Subcutaneous adipose tissue (tissue), 4 donors: ENCODE data around the gene NACA2. TPM values are rescaled to one million over a fixed set of nuclear protein-coding genes. Genes with fewer than 3 reads are reported as not detected.

Experiments
- total RNA-seq, 4 donors: library from RNA; depleted of rRNA; stranded (reverse); fragments of >200 nt; gene quantifications; one replicate each; pipeline ENCODE4 v1.1.0, GENCODE V29; 2016
- TF ChIP-seq, protein P1 (sequence below): fragments of 450-650 bp; IDR thresholded peaks from one replicate; pipeline ENCODE4 v1.5.1; 2016; ENCODE audit warnings: low read depth, mild to moderate bottlenecking, control low read depth, antibody characterized with exemption, moderate library complexity

Gene NACA2
- total RNA-seq, 4 donors from 2014 or later: not detected

DNA sequence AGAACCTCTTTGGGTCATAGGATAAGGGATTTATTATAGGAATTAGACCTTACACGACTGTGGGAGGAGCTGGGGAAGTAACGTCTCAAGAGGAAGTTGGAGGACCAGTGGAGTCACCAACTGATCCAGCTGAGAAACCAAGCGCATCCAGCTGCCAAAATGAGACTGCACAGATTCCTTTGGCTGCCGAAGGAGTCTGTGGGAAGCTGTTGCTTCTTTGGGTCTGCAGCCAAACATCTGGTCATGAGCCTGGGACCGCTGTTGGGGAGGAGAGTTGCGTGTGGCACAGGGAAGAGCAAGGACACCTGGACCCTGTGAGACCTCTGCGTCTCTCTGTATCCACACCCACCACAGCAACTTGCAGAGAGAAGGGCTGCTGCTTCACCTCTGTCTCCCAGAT lies 2.4 kb upstream of the NACA2 start:
- TF ChIP-seq, protein P1, sequence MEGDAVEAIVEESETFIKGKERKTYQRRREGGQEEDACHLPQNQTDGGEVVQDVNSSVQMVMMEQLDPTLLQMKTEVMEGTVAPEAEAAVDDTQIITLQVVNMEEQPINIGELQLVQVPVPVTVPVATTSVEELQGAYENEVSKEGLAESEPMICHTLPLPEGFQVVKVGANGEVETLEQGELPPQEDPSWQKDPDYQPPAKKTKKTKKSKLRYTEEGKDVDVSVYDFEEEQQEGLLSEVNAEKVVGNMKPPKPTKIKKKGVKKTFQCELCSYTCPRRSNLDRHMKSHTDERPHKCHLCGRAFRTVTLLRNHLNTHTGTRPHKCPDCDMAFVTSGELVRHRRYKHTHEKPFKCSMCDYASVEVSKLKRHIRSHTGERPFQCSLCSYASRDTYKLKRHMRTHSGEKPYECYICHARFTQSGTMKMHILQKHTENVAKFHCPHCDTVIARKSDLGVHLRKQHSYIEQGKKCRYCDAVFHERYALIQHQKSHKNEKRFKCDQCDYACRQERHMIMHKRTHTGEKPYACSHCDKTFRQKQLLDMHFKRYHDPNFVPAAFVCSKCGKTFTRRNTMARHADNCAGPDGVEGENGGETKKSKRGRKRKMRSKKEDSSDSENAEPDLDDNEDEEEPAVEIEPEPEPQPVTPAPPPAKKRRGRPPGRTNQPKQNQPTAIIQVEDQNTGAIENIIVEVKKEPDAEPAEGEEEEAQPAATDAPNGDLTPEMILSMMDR: no peak

GRCh38 chr17:61591930-61592329 lies 911 bp upstream of the NACA2 start:
- TF ChIP-seq, protein P1: no peak

DNA sequence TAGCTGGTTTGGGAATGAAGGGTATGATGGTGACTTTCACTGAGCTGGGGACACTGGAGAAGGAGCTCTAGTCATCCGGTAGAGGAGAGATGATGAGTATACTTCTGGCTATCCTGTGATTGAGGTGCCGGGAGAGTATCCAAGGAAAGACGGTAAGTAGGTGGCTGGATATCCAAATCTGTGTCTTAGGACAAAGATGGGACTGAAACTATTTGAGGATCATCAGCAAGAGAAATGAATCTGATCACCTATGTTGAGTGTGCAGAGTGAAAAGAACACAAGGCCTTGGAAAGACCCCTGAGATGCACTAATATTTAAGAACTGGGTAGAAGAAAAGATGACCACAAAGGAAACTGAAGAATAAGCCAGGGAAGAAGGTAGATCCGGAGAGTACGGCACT lies 1.0 kb downstream of the NACA2 start:
- TF ChIP-seq, protein P1: peak; percentile 78

DNA sequence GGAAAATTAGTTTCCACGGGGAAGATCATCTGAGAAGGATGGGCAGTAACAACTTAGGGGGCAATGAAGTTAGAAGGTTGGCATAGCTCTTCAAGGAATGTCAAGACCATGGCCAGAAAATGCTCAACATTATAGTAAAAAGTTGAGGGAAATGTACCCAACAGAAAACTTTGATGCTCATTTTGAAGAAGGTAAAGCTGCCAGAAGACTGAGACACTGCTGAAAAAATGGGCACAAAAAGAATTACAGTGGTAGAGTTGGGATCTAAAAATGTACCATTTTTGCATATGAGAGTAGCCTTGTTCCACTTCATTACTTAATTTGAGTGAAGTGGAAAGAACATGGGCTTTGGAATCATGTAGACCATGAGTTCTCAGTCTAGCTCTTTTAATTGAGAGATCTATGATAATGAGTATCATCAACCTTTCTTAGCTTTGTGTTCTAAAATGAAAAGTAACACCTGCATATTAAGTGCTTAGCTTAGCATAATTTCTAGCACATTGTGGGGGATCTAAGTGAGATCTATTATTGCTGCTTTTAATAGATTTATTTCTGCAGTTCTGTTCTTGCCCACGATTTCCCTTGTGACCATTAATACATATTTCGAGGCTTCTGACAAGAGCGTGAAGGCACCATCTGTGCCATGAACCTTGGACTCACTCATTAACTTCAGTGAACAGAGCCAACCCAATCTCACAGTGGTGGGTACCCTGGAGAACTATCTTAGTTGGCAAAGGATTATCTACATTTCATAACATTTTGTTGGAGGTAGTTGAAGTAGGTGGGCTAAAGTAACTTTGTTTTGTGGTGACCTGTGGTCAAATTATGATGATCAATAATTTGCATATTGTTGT lies 3.0 kb downstream of the NACA2 start:
- TF ChIP-seq, protein P1: peak; percentile 9

DNA sequence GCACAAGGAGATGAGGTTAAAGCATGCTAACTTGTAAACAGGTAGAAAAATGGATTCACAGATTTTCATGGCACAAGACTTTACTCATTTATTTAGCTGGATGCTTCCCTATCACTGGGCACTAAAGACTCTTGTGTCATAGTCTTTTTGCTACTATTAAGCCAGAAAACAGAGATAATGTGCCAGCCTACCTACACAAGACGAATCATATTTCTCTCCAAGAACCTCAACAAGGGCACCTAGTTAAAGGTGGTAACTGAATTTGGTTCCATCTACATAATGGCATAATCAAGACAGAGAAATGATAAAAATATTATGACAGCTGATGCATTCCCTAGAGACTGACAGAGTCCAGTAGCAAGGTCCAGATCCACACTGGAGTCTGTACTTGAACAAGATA lies 3.8 kb downstream of the NACA2 start:
- TF ChIP-seq, protein P1: no peak

DNA sequence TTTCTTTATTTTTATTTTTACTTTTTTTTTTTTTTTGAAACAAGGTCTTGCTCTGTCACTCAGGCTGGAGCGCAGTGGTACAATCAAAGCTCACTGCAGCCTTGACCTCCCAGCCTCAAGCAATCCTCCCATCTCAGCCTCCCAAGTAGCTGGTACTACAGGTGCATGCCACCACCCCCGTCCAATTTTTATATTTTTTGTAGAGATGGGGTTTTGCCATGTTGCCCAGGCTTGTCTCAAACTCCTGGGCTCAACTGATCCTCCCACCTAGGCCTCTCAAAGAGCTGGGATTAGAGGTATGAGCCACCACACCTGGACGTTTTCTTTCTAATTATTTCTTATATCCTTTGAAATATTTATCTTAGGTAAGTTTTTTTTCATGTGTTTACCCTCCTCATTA lies 4.4 kb downstream of the NACA2 start:
- TF ChIP-seq, protein P1: peak; percentile 99

DNA sequence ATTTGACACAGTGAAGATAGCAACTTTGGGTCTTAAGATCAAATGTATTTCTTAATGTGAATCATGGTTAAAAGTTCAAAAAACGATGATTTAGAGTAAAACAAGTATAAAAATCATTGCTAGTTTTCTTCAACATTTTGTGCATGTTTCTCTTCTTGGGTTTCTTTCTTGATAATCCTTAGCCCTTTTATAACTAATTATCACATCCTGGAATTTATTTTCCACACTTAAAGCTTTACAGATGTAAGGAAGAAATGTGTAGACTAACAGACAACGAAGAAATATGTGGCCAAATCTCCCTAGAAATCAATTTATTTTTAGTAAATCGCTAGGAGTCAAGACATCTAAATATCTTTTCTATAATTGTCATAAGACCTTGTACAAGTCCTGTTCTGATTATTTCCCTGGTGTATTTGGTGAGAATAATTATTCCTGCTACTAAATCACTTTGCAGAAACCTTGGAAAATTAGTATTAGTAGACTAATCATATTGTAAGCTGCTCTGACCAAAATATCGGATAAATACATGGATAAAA lies 4.9 kb downstream of the NACA2 start:
- TF ChIP-seq, protein P1: no peak
